Left ventricle myocardium superior (tissue), 1 donor: ENCODE measurements around the gene EEFSEC. TPM values are rescaled to one million over a fixed set of nuclear protein-coding genes. Genes with fewer than 3 reads are reported as not detected.
A peak's percentile ranks its signal among the peaks of the same experiment; 100 is the strongest.

ENCODE experiments used
- ATAC-seq: fragments of 200-7000 bp; cut with Tn5 transposase; one replicate; pipeline ENCODE4 v1.9.1; 2020; ENCODE audit warnings: mild to moderate bottlenecking, moderate library complexity
- DNase-seq: peaks from one replicate; pipeline ENCODE4 v3.0.0-alpha.2; 2020
- intact Hi-C: fragments of 100-400 bp; cut with micrococcal nuclease; formaldehyde crosslinking; loops from one replicate; pipeline ENCODE4 v1.11.0; 2022
- total RNA-seq: library from RNA; stranded (reverse); fragmentation: NEBNext Ultra II Directional; extraction: Animal tissue kit (Norgen Biotek cat#: 25700); gene quantifications from one replicate; pipeline ENCODE4 v1.2.1, GENCODE V29; 2021
- donor health status: DM: no; HTN: yes; CAD: no; lungs with severe emphysema.

The EEFSEC gene
- total RNA-seq, 1 donor from 2014 or later = 17.1 TPM

DNA sequence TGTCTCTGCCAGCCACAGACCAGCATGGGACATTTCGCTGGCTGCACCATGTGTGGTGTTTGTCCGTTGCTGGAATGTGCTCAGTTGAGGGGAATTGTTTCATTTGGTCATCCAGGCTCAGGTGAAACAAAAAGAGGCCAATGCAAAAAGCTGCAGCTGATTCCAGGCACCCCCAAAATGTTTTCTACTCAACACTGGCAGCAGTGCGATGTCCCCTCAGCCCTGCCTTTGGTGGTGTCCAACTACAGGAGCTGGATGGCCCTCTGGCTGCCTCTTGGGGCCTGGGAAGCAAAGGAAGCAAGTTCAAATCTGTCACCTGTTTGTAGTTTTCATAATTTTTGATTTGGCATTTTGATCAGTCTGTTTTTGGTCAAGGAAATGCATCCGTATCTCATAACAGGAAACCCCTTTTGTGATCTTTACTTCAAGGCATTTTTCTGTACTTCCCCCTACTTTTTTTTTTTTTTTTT is 141.8 kb downstream of the EEFSEC start:
- DNase-seq (no peak), ATAC-seq (no peak)
- intact Hi-C loops = no loop called here

- DNase-seq (peak; percentile 76), ATAC-seq (peak; percentile 90)
- intact Hi-C loops = no loop called here
Measured at GRCh38 chr3:128296469-128297251, 143.4 kb downstream of the EEFSEC start.

GRCh38 chr3:128297401-128298138 is 144.3 kb downstream of the EEFSEC start:
- peak; percentile 55 for ATAC-seq
- peak; percentile 57 for DNase-seq
- intact Hi-C loops = no loop called here

GRCh38 chr3:128301186-128302023 is 148.1 kb downstream of the EEFSEC start:
- DNase-seq = no peak
- ATAC-seq = no peak
- intact Hi-C loops = no loop called here

DNA sequence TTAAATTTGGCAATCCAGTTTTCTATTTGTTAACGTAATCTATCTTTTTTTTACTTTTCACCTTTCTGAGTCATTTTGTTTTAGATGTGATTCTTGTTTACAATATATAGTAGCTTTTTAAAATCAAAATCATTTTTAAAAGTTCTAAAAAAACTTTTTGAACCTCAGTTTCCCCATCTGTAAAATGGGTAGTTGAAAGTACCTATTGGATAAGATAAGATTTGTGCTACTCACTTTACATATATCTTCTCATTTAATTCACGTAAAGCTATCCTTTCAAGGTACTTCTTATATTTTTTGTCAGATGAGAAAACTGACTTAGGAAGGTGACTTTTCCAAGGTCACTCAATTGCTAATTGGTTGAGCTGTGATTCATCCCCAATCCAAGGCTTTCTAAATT is 153.2 kb downstream of the EEFSEC start:
- intact Hi-C loops = no loop called here
- DNase-seq (no peak), ATAC-seq (no peak)

- intact Hi-C loops = no loop called here
- ATAC-seq (peak; percentile 12), DNase-seq (no peak)
Measured at GRCh38 chr3:128307029-128307633, 153.8 kb downstream of the EEFSEC start.

GRCh38 chr3:128307781-128308469 is 154.6 kb downstream of the EEFSEC start:
- intact Hi-C loops = no loop called here
- ATAC-seq (peak; percentile 9), DNase-seq (no peak)

GRCh38 chr3:128309026-128309425 is 155.7 kb downstream of the EEFSEC start:
- ATAC-seq = peak; percentile 85
- intact Hi-C loops = no loop called here

DNA sequence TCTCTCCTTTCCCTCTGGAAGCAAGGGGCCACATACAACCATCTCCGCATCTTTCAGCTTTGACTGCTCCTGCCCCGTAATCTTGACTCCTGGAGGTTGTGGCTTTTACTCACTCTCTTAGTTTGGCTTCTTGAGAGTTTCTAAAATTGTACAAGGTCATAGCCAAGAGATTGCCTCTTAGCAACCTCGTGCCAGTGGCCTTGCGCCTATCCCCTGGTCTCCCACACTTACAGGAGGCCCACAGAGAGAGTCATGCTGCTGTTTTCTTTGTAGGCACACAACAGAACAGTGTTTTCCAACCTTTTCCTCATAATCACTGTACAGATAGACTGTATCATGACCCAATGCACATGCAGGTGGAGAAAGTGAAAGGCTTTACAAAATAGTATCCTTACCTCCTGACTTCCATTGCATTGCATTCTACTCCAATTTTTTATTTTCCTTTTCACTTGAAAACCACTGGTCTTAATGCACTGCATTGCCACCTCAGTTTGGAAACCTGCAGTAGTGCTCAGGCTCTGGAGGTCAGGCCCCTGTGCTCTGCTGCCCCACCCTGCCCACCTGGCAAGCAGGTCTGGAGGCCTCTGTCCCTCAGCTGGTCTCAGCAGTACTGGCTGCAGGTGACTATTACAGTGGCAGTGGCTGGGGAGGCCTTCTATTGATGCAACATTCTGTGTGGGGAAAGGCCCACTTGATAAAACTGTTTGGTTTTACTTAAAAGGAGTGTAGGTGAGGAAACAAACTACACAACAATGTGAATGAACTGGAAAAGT is 157.2 kb downstream of the EEFSEC start:
- DNase-seq = no peak
- ATAC-seq = peak; percentile 57
- intact Hi-C loops = no loop called here

More at GRCh38 chr3:128309026-128309425, 155.7 kb downstream of the EEFSEC start:
- DNase-seq = peak; percentile 71

GRCh38 chr3:128311441-128311844 is 158.2 kb downstream of the EEFSEC start:
- peak; percentile 79 for DNase-seq
- peak; percentile 77 for ATAC-seq
- intact Hi-C loops = no loop called here

GRCh38 chr3:128312271-128312670 is 159.0 kb downstream of the EEFSEC start:
- intact Hi-C loops = no loop called here
- ATAC-seq (no peak), DNase-seq (no peak)

DNA sequence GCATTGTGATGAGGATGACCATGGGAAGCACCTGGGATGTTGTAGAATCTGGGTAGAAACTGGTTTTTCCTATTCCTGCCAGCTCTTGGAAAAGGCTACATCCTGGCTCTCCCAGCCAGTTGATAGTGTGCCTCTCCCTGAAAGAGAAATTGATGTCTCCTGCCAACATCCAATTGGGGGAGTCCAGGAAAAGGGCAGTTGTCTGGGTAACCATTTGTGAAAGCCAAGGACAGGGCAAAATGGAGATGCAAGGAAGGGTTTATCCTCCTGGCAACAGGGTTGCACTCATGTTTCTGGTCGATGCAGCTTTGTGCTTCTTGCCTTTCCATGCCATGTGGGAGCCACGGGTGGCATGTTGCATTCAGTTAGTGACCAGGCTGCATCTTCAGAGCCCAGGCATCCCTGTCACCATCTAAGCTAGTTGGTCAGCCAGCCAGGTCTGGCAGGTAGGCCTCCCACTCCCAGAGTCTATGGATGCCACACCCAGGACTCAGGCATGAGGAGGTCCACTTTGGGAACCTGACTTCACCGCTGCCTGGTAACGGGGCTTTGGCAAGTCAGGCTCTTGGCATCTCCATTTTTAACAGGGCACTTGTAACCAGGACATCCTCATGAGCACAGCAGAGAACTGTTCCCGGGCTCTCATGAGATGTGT is 159.9 kb downstream of the EEFSEC start:
- intact Hi-C loops = no loop called here
- no peak for DNase-seq
- peak; percentile 23 for ATAC-seq

DNA sequence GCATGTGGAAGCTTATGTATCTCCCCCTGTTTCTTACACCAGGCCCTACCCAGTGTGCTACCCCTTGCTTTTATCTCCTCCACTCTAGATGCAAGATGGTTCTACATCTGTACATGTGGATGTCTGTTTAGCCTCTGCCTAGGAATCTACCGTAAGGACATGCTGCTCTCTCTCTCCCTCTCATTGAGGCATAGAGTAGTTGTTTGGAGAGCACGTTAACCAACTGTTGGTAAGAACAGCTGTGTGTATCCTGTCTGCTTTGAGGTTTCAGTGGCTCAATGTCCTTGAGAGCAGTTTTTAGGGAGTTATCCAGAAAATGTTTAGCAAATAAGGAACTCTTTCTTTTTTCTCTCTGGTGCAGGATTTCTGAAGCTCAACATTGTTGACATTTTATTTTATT is 160.7 kb downstream of the EEFSEC start:
- intact Hi-C loops = no loop called here
- no peak for DNase-seq
- no peak for ATAC-seq

DNA sequence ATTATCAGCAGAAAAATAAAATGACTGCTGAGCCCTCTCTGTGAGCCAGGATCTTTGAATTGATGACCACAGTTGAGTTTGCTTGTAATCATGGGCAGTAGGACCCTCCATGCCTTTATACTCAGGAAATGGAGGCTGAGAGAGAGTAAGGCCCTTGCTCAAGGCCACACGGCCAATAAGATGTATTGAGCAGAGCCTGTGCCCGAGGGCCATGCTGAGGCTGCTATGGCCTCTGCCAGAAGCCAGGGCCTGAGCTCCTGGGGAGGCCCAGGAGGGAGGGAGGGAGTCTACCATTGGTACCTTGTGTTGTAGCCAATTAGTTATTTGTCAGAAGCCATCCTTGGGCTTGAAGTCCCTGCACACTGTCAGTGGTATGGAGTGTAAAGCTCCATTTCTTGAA is 162.0 kb downstream of the EEFSEC start:
- intact Hi-C loops = no loop called here
- DNase-seq (no peak), ATAC-seq (no peak)

DNA sequence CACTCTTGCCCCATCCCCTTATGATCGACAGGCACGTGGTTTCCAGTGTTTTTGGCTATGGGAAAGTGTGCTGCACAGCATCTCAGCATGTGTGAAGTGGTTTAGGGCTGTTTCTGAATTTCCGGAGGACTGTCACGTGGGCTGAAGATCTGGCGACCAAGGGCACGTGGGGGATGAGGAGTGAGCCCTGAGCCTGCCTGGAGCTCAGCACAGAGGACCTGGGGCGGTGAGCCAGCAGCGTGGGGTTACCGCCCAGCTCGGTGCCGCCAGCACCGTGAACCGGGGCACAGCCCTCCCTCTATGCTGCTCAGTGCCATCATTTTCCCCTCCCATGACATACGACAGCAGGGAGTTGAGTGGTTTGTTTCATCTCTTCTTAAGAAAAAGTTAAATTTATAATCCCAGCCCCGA is 163.2 kb downstream of the EEFSEC start:
- DNase-seq (no peak), ATAC-seq (peak; percentile 25)

GRCh38 chr3:128317101-128317697 is 163.9 kb downstream of the EEFSEC start:
- no peak for ATAC-seq
- DNase-seq = no peak
- intact Hi-C loops = no loop called here

More for the DNA sequence above, 163.2 kb downstream of the EEFSEC start:
- intact Hi-C loops = no loop called here

DNA sequence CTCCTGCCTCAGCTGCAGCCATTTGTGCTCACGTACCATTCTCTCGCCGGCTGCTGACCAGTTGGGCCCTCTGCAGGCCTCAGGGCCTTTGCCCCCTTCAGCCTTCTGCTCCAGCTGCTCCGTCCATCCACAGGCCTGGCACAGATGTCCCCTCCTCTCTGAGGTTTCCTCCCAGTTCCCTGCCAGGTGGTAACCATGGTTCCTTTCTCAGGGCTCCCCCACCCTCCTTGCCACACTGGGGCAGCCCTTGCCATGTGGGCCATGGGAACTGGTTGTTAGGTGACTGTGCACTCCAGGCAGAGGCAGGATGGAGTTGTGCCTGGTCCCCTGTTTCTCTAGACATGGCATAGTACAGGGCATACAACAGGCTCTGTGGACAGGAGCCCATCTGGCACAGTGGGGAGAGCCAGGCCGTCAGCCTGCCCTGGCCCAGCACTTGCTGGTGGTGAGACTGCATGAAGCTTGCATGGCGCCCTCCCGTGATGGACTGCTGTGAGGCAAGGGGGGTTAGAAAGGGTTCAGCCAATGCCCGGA is 164.5 kb downstream of the EEFSEC start:
- DNase-seq (no peak), ATAC-seq (peak; percentile 46)
- intact Hi-C loops = no loop called here
